Tibial nerve (tissue), 4 donors: ENCODE measurements around the gene KLHDC7A.

Source experiments
- CTCF ChIP-seq, 5 experiments: fragments of 200-600 bp in 3 of 5; fragments of 450-650 bp in 2 of 5; sonication (generic) in 3 of 5; IDR thresholded peaks; one replicate each; pipeline ENCODE4 v1.5.1; 2016 to 2019; ENCODE audit warnings: antibody characterized with exemption in 5 of 5, mild to moderate bottlenecking in 3 of 5, moderate library complexity in 2 of 5
- EP300 ChIP-seq, 2 donors: sonication (generic); formaldehyde crosslinking; IDR thresholded peaks; one replicate each; pipeline ENCODE4 v1.6.1; 2017; ENCODE audit warnings: antibody characterized with exemption in 2 of 2, mild to moderate bottlenecking in 1 of 2
- POLR2A ChIP-seq, 2 donors: fragments of 450-650 bp; IDR thresholded peaks; one replicate each; pipeline ENCODE4 v1.6.1; 2017; ENCODE audit warnings: antibody characterized with exemption in 2 of 2, mild to moderate bottlenecking in 2 of 2, moderate library complexity in 2 of 2

- TF ChIP-seq CTCF (IDR thresholded peaks at IDR 0.05) (no peak), POLR2A (IDR thresholded peaks at IDR 0.05) (no peak), EP300 (IDR thresholded peaks at IDR 0.05) (no peak)
These were observed 33.3 kb downstream of the KLHDC7A start for GRCh38 chr1:18513995-18514394.
